Mucosa of descending colon (tissue), 3 donors: ENCODE data around the gene MAD2L2. TPM values are rescaled to one million over a fixed set of nuclear protein-coding genes. Genes with fewer than 3 reads are reported as not detected.
A peak's percentile ranks its signal among the peaks of the same experiment; 100 is the strongest.

ENCODE experiments used
- ATAC-seq: fragments of 200-7000 bp; cut with Tn5 transposase; one replicate; pipeline ENCODE4 v1.9.1; 2020; ENCODE audit warnings: mild to moderate bottlenecking, moderate library complexity
- DNase-seq, 3 donors: peaks; one replicate each; pipeline ENCODE4 v3.0.0-alpha.2; 2020
- H3K36me3 ChIP-seq: fragments of 200-600 bp; one replicate; pipeline ENCODE4 v1.8.0; 2021; ENCODE audit warnings: low read depth, mild to moderate bottlenecking
- H3K4me1 ChIP-seq: fragments of 200-600 bp; one replicate; pipeline ENCODE4 v1.8.0; 2021; ENCODE audit warnings: low read depth, mild to moderate bottlenecking
- H3K4me3 ChIP-seq: fragments of 200-600 bp; one replicate; pipeline ENCODE4 v1.8.0; 2021; ENCODE audit warnings: mild to moderate bottlenecking
- H3K9me3 ChIP-seq: fragments of 200-600 bp; one replicate; pipeline ENCODE4 v1.8.0; 2021; ENCODE audit warnings: mild to moderate bottlenecking
- CTCF ChIP-seq: fragments of 200-600 bp; IDR thresholded peaks from one replicate; pipeline ENCODE4 v1.8.0; 2022; ENCODE audit warnings: antibody characterized with exemption, mild to moderate bottlenecking
- intact Hi-C, 2 donors: fragments of 100-400 bp; cut with DNase I in 1 of 2; cut with micrococcal nuclease in 1 of 2; formaldehyde crosslinking; loops; one replicate each; pipeline versions ENCODE4 v1.11.0 to v1.11.1; 2022; cut with DNase I, micrococcal nuclease
- total RNA-seq, 3 donors: library from RNA; stranded (reverse); fragmentation: NEBNext Ultra II Directional in 2 of 3; extraction: Animal tissue kit (Norgen Biotek cat#: 25700) in 2 of 3; gene quantifications; one replicate each; pipeline versions ENCODE4 v1.2.1 to v1.2.4, GENCODE V29; 2021 to 2023
- donor health status: DM: no; HTN: no; CAD: no; lungs with moderate emphysema.
- donor health status: DM: no; HTN: no; CAD: no.
- donor health status: DM: no; HTN: yes; CAD: no.

Gene MAD2L2
- total RNA-seq, 3 donors from 2014 or later: 5.1 to 21.2 (median 16.3) TPM

- Histone ChIP-seq H3K9me3 (no peaks in the 10 kb centered on the region), H3K4me3 (no peak overlapping the region), H3K36me3 (no peaks in the 10 kb centered on the region), H3K4me1 (no peaks in the 10 kb centered on the region)
- DNase-seq (no peak), ATAC-seq (no peak)
- no peak for TF ChIP-seq CTCF
- intact Hi-C loops: loop anchor here in 1 of 2 donors (10.0 kb wide), 1 partner anchor 65 kb away; the partner anchor contains the start of genes FBXO2 and FBXO44
Observed at GRCh38 chr1:11720033-11720376, 39.1 kb upstream of the MAD2L2 start.

GRCh38 chr1:11719313-11720032 lies 38.5 kb upstream of the MAD2L2 start:
- ATAC-seq (peak; percentile 95), DNase-seq (peak; percentile 86 to 93 (median 87))
- H3K9me3 ChIP-seq: no peaks in the 10 kb centered on the region
- no peaks in the 10 kb centered on the region for H3K4me1 ChIP-seq
- H3K36me3 ChIP-seq: no peaks in the 10 kb centered on the region
- intact Hi-C loops: loop anchor here (10.0 kb wide), 2 partner anchors 65 to 75 kb away; partner anchors contain the start of genes FBXO2 (in 1 of the 2) and FBXO44 (in 1 of the 2)
- TF ChIP-seq CTCF: peak; percentile 97
- H3K4me3 ChIP-seq: no peak overlapping the region

- DNase-seq: no peak
- Histone ChIP-seq H3K36me3 (no peaks in the 10 kb centered on the region), H3K4me1 (no peaks in the 10 kb centered on the region), H3K4me3 (no peak overlapping the region), H3K9me3 (no peaks in the 10 kb centered on the region)
- intact Hi-C loops: loop anchor here in 1 of 2 donors (10.0 kb wide), 1 partner anchor 70 kb away; no protein-coding TSS in a partner anchor
- TF ChIP-seq CTCF: no peak
- no peak for ATAC-seq
Observed at GRCh38 chr1:11714831-11715575, 34.1 kb upstream of the MAD2L2 start.

- H3K4me1 ChIP-seq: no peaks in the 10 kb centered on the region
- H3K36me3 ChIP-seq: no peaks in the 10 kb centered on the region
- no peaks in the 10 kb centered on the region for H3K9me3 ChIP-seq
- no peak overlapping the region for H3K4me3 ChIP-seq
- DNase-seq: no peak
- ATAC-seq: no peak
- TF ChIP-seq CTCF: no peak
- intact Hi-C loops: loop anchor here in 1 of 2 donors (10.0 kb wide), 1 partner anchor 68 kb away; no protein-coding TSS in a partner anchor
Observed at GRCh38 chr1:11713095-11713494, 32.1 kb upstream of the MAD2L2 start.

GRCh38 chr1:11712285-11712684 lies 31.3 kb upstream of the MAD2L2 start:
- Histone ChIP-seq H3K4me1 (no peaks in the 10 kb centered on the region), H3K36me3 (no peaks in the 10 kb centered on the region), H3K9me3 (no peaks in the 10 kb centered on the region), H3K4me3 (no peak overlapping the region)
- DNase-seq: no peak
- intact Hi-C loops: loop anchor here in 1 of 2 donors (10.0 kb wide), 1 partner anchor 67 kb away; no protein-coding TSS in a partner anchor
- TF ChIP-seq CTCF: no peak
- no peak for ATAC-seq
